ENCODE results near the gene BABAM2. TPM values are rescaled to one million over a fixed set of nuclear protein-coding genes. Genes with fewer than 3 reads are reported as not detected.

BABAM2 gene
- total RNA-seq, 1 donor from 2014 or later = 58.9 TPM

GRCh38 chr2:28053597-28053996 is 163.1 kb downstream of the BABAM2 start:
- no peaks in the 10 kb centered on the region for H3K27me3 ChIP-seq (ENCODE audit: low read depth)
- no peaks in the 10 kb centered on the region for H3K36me3 ChIP-seq
- no peak for DNase-seq
- H3K4me1 ChIP-seq = peaks cover 6% of the 10 kb centered on the region
- intact Hi-C loops (cut with micrococcal nuclease) = no loop called here
- H3K4me3 ChIP-seq = no peak overlapping the region
- H3K27ac ChIP-seq (replicated peaks) = no peak overlapping the region
- no peak for TF ChIP-seq CTCF (IDR thresholded peaks at IDR 0.05; ENCODE audit: borderline replicate concordance)
- no peaks in the 10 kb centered on the region for H3K9me3 ChIP-seq (replicated peaks)

- intact Hi-C loops (cut with micrococcal nuclease) = no loop called here
- DNase-seq = no peak
- no peak for TF ChIP-seq CTCF (IDR thresholded peaks at IDR 0.05; ENCODE audit: borderline replicate concordance)
- no peak overlapping the region for H3K27ac ChIP-seq (replicated peaks)
- no peaks in the 10 kb centered on the region for H3K27me3 ChIP-seq (ENCODE audit: low read depth)
- peaks cover 6% of the 10 kb centered on the region for H3K4me1 ChIP-seq
- H3K9me3 ChIP-seq (replicated peaks) = no peaks in the 10 kb centered on the region
- H3K36me3 ChIP-seq = no peaks in the 10 kb centered on the region
- no peak overlapping the region for H3K4me3 ChIP-seq
Observed at GRCh38 chr2:28054916-28055315, 164.4 kb downstream of the BABAM2 start.

- H3K4me1 ChIP-seq = peaks cover under 1% of the 10 kb centered on the region
- intact Hi-C loops (cut with micrococcal nuclease) = no loop called here
- H3K27ac ChIP-seq (replicated peaks) = no peak overlapping the region
- no peak for TF ChIP-seq CTCF (IDR thresholded peaks at IDR 0.05; ENCODE audit: borderline replicate concordance)
- no peaks in the 10 kb centered on the region for H3K9me3 ChIP-seq (replicated peaks)
- no peaks in the 10 kb centered on the region for H3K27me3 ChIP-seq (ENCODE audit: low read depth)
- DNase-seq = no peak
- no peaks in the 10 kb centered on the region for H3K36me3 ChIP-seq
- no peak overlapping the region for H3K4me3 ChIP-seq
Observed at GRCh38 chr2:28055325-28055970, 164.9 kb downstream of the BABAM2 start.

- H3K4me3 ChIP-seq = no peak overlapping the region
- H3K27ac ChIP-seq (replicated peaks) = no peak overlapping the region
- H3K4me1 ChIP-seq = no peaks in the 10 kb centered on the region
- no peaks in the 10 kb centered on the region for H3K36me3 ChIP-seq
- intact Hi-C loops (cut with micrococcal nuclease) = no loop called here
- no peak for TF ChIP-seq CTCF (IDR thresholded peaks at IDR 0.05; ENCODE audit: borderline replicate concordance)
- H3K27me3 ChIP-seq (ENCODE audit: low read depth) = no peaks in the 10 kb centered on the region
- no peak for DNase-seq
- H3K9me3 ChIP-seq (replicated peaks) = no peaks in the 10 kb centered on the region
Observed at GRCh38 chr2:28058791-28059190, 168.3 kb downstream of the BABAM2 start.

- TF ChIP-seq CTCF (IDR thresholded peaks at IDR 0.05; ENCODE audit: borderline replicate concordance) = no peak
- no peak for DNase-seq
Observed at GRCh38 chr2:28062867-28063266, 172.3 kb downstream of the BABAM2 start.

More at GRCh38 chr2:28062867-28063266, 172.3 kb downstream of the BABAM2 start:
- Histone ChIP-seq H3K27ac (replicated peaks) (no peak overlapping the region), H3K36me3 (no peaks in the 10 kb centered on the region), H3K4me3 (no peak overlapping the region), H3K9me3 (replicated peaks) (no peaks in the 10 kb centered on the region), H3K27me3 (ENCODE audit: low read depth) (no peaks in the 10 kb centered on the region), H3K4me1 (no peaks in the 10 kb centered on the region)
- intact Hi-C loops (cut with micrococcal nuclease) = no loop called here

Measured in left ventricle myocardium inferior (tissue), 1 donor.